Measurements from ENCODE around the gene LLGL2.
"Not testable (repeated sequence)": the region's sequence is repeated elsewhere in the genome, so short reads cannot be mapped to it uniquely, and the experiment has no call there.

LLGL2 gene

GRCh38 chr17:75592348-75593020 lies 67.0 kb downstream of the LLGL2 start:
- TF ChIP-seq CTCF (IDR thresholded peaks at IDR 0.05; ENCODE audit: low read depth, low read length), result no peak
- H3K4me3 ChIP-seq (ENCODE audit: low read depth, low read length), result no peak overlapping the region

- not testable (repeated sequence) for H3K4me3 ChIP-seq (ENCODE audit: low read depth, low read length)
These were observed 67.9 kb downstream of the LLGL2 start for GRCh38 chr17:75593430-75593829.

GRCh38 chr17:75594499-75595283 lies 69.2 kb downstream of the LLGL2 start:
- TF ChIP-seq CTCF (IDR thresholded peaks at IDR 0.05; ENCODE audit: low read depth, low read length), result no peak
- H3K4me3 ChIP-seq (ENCODE audit: low read depth, low read length), result no peak overlapping the region

GRCh38 chr17:75595284-75595919 lies 69.9 kb downstream of the LLGL2 start:
- no peak for TF ChIP-seq CTCF (IDR thresholded peaks at IDR 0.05; ENCODE audit: low read depth, low read length)
- H3K4me3 ChIP-seq (ENCODE audit: low read depth, low read length), result no peak overlapping the region

- TF ChIP-seq CTCF (IDR thresholded peaks at IDR 0.05; ENCODE audit: low read depth, low read length), result no peak
- no peak overlapping the region for H3K4me3 ChIP-seq (ENCODE audit: low read depth, low read length)
These were observed 70.4 kb downstream of the LLGL2 start for GRCh38 chr17:75595920-75596313.

- no peak for TF ChIP-seq CTCF (IDR thresholded peaks at IDR 0.05; ENCODE audit: low read depth, low read length)
These were observed 71.0 kb downstream of the LLGL2 start for GRCh38 chr17:75596320-75597087.

More at GRCh38 chr17:75596320-75597087, 71.0 kb downstream of the LLGL2 start:
- H3K4me3 ChIP-seq (ENCODE audit: low read depth, low read length), result no peak overlapping the region

Measured in WI38 (cell line).